Stimulated activated CD8-positive, alpha-beta memory T cell treated with anti-CD3 and anti-CD28 coated beads, Interleukin-12 subunit alpha, Interleukin-12 subunit beta, amount 100 ng/mL, for 4 hours (primary cell): Measurements from ENCODE around the gene PPP1R9B.
A peak's percentile ranks its signal among the peaks of the same experiment; 100 is the strongest.

Experiments
- DNase-seq: peaks from one replicate; pipeline ENCODE4 v3.0.0-alpha.2; 2020; ENCODE audit warnings: low read depth

Gene PPP1R9B

DNA sequence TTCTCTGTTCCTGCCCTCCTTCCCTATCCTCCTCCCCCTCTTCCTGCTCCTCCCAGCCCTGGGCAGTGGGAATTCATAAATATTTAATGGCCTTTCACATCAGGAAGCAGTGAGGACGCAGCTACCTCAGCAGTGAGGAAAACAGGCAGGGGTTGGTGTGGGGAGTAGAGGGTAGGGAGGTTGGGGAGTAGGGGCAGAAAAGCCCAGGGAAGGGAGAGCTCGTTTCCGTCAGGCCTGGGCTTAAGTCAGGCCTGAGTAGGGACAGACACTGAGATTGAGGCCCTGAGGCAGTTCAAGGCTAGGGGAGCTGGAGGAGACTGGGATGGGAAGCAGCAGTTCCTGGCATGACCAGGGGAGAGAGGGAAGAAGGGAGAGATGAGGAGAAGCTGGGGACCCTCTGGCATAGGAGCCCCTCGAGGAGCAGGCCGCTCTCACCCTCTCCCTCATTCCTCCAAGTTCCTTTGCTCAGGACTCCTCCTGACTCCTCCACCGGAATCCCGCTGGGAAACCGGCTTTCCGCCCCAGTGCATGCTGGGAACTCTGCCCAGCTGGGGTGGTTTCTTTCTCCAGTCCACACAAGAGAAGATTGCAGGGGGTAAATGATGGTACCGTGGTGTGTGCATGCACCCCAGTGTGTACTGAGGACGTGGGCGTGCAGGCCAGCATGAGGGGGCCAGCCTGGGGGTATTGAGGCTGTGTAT is 26.7 kb downstream of the PPP1R9B start:
- no peak for DNase-seq

DNA sequence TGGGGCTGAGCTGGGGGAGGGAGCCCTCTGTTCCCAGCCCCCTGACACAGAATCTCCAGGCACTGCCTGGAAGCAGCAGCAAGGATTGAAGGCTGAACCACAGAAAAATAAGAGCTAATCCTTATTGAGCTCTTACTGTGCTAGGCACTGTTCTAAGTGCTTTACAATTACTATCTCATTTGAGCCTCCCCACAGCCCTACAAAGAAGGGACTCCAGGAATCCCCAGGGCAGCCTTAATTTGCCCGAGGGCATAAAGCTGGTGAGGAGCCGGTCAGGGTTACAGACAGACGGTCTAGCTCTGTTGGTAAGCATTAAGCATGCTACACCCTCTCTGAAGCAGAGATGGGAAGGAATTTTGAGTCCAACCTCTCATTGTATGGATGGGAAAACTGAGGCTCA is 27.5 kb downstream of the PPP1R9B start:
- DNase-seq = no peak

DNA sequence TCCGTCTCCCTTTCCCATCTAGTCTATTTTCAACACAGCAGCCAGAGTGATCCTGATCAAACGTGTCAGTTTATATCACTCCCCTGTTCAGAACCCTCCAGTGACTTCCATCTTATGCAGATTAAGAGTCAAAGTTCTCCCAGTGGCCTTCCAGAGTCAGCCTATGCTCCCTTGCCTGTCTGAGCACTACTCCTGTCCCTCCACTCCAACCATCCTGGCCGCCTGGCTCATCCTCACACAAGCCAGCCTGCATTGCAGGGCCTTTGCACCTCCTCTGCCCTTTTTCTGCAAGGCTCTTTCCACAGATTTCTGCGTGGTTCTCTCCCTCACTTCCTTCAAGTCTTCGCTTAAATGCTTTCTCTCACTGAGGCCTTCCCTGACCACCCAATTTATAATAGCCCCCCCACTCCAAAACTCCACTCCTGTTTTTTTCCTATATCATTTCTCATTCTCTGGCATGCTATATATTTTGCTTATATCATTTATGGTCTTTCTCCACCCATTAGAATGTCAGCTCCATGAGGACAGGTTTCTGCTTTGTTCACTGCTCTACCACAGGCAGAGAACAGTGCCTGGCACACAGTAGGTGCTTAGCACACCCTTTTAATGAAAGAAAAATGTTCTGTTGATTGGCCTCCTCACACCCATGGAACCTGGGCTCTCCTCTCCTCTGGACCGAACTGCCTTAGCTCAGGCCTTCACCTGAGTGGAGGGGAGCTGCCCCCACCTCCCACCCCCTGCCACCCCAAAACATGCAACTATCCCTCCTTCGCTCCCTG is 29.8 kb downstream of the PPP1R9B start:
- no peak for DNase-seq

DNA sequence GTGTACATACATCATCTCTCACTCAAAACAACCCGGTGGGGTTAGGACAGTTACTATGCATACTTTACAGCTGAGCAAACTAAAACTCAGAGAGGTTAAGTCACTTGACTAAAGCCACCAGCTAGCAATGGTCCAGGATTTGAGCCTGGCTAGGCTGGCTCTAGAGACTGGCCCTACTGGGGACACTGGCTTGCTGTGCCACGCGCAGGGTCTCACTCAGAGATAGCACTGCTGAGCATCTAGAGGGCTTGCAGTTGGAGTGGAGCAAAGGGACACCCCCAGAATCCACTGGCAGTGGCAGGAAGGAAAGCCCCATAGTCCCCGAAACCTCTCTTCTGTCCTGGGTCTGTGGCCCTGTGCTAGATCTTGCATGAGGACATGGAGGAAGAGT is 31.7 kb downstream of the PPP1R9B start:
- DNase-seq = no peak

DNA sequence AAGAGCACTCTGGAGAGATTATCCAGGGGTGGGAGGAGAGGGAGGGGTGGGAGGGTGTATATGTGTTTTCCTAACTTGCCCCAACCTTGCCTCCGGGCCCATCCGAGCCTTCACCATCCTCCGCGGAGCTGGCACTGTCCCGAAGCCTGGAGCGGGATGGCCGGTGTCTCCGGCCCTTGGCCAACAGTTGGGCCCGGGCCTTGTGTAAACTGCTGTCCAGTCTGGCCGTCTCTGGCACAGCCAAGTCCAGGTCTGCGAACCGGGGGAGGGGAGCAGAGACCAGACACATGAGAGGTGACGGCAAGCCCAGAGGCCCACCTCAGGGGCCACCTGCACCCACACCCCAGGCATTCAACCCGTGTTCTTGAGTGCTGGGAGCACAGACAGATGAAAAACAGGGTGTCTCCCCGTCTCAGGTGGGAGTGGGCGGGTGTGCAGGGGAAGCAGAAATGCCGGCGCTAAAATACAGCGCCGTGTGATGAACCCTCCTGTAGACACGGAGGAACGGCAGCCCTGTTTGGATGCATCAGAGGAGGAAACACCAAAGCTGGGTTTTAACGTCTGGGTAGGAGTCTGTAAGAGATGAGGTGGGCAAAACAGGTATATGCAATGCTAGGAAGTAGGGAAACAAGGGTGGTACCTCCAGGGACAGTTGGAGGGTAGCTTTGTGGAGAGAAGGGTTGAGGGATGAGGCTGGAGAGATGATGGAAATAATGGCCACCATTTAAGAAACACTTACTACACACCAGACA is 32.2 kb downstream of the PPP1R9B start:
- no peak for DNase-seq

DNA sequence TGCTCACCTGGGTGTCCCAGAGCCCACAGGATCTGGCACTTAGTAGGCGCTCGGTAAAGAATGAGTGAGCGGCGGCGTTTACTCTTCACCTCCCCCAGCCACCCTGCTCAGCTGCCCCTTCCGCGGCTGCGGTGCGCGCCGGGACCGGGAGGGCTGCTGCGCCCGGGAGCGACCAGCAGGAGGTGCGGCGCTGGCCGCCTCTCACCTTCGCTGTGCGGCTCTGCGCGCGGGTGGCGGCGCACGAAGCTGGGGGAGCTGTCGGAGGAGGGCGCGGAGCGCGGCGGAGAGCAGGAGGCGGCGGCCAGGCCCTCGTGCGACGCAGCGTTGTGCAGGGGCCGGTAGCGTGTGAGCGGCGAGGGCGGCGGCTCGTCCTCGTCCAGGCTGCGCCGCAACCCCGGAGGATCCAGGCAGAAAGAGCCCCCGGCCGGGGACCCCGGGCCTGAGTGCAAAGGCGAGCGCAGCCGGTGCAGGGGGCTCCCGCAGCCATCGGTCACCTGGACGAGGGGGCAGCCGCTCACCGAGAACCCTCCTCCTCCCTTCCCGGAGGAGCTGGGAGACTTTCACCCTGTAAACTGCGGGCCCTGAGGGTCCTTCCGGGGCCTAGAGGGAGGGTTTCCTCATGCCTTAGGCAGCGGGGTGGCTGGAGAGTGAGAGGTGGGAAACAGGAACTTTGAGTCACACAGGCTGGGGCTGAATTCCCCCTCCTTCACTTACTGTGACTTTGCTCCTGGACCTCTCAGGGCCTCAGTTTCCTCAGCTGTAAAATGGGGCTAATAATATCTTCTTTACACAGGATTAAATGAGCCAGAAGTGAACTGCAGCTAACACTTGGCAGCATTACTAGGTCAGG is 33.0 kb downstream of the PPP1R9B start:
- DNase-seq = peak; percentile 48

DNA sequence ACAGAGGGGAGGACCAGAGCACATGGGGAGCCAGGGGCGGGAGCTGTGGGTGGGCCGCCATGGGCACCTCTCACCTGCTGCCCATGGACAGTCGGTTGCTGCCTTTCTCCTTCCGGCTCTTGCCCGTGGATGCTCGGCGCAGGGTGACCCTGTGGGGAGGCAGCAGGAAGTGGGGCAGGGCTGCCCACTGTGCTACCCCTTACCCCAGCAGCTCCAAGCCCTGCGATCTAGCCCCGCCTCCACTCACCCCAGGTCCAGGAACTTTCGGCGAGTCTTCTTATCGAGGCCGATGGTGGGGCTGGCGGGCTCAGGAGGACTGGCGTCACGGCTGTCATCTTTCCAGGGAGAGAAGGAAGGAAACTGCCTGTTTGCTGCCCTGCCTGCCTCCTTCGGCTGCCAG is 34.7 kb downstream of the PPP1R9B start:
- DNase-seq = no peak

DNA sequence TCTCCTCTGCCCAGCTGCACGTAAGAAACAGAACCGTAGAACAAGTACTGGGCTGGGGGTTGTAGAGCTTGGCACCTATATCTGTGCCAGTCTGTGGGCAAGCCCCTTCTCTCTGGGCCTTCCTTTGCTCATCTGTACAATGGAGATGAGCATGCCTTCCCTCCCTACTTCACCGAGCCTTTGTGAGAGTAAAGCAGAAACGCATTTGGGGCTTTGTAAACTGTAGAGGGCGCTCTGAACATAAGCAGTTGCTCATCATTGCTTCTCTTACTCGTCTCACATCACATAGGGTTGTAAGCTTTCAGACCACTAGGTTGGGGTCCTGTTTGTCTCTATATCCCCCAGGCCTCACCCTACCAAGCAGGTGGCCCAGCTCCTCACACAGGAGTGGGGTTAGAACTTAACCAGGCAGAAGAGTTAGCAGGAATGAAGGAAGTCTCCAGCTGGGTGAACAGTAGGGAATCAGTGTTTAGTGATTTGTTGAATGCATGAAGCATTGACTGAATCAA is 35.6 kb downstream of the PPP1R9B start:
- no peak for DNase-seq

DNA sequence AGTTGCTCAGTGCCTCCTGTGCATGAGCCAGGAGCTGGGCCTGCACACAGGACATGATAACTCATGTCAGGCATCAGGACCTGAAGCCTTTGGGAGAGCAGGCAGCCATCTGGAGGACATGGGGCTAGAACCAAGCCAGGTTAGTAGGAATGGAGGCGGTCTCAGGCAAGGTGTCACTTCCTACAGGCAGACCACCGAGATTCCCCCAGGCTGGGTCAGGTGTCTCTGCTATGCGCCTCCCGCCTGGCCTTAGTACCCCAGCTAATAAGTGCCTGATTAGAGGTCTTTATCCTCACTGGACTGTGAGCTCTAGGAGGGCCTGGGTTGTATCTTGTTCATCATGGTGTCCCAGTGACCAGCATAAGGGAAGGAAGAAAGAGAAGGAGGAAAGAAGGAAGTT is 36.1 kb downstream of the PPP1R9B start:
- DNase-seq = no peak

DNA sequence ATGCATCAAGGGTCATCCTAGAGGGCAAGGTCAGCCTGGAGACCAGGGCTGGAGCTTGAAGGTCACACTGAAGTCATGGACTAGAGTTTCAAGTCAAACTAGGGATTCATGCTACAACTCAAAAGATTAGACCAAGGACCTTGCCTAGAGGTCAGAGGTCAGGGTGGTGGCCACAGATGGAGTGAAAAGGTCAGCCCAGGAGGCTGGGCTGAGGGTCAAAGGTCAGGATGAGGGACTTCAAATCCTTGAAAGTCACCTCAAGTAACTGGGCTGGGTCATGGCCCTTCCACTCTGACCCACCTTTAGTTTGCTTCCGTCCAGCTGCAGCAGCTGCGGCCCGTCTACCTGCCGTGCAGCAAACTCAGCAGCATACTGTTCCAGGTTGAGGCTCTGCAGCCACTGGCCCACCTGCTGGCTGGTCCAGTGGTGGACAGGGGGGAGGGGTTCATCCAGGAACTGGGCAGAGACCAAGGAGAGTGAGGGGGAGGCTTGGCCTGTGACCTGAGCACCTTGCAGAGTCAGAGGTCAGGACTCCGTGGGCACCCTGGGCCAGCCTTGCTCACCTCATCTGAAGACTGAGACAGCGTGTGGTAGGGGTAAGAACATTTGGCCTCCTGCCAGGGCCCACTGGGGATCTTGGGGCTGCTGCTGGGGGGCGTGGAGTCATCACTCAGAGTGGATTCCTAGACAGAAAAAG is 36.7 kb downstream of the PPP1R9B start:
- no peak for DNase-seq

DNA sequence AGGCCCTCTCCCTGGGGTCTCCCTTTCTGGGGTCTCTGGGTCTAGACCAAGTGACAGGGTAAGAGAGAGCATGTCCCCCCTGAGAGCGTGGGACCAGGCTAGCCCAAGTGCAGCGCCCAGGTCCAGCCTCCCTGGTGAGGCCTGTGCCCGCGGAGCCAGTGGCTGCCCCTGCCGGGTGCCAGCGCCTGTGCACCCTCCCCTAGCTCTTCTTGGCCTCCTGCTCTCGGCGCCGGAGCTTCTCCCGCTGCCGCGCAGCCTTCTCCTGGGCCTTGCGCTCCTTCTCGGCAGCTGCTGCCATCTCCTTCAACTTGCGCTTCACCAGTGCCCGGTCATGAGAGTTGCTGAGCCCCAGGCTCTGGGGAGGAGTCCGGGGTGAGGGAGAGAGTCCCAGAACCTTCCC is 37.8 kb downstream of the PPP1R9B start:
- no peak for DNase-seq

DNA sequence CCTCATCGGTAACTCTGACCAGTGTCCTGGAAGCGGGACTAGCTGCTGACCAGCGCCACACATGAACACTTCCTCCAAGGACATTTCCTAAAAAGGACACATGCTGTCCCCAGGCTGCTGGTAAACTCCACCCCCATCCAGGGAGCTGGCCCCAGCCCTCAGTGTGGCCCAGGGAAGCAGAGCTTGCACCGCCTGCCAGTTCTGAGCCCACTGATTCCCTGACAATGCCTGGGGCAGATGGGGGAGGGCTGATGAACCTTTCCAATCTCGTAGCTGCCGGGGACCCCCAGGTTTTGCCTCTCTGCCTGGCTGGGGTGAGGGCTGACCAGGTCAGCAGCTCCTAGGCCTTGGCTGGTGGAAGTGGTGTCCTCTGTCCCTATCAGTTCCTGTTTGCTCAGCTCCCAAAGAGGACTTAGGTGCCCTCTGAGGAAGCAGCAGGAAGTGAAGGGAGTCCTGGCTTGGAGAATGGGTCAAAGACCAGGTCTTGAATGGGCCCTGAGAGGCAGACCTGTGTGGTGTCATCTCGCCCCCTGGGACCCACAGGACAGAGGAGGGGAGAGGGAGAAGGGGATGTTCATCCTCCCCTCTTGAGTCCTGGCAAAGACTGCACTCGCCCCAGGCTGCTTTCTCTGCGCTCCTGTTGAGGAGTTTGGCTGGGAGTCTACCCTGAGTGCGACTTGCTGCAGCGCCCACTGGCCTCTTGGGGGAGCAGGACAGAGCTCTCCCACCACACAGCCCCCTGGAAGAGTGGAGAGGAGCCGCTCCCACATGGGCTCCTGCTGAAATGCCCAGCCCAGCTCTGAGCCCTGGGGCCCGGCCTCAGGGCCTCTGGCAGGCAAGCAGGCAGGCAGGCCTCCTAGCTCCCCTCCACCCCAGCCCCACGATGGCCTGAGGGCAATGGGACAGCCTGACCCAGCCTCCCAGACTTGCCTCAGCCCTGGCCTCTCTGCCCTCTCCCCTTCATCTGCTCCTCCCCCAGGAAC is 38.5 kb downstream of the PPP1R9B start:
- DNase-seq = no peak

DNA sequence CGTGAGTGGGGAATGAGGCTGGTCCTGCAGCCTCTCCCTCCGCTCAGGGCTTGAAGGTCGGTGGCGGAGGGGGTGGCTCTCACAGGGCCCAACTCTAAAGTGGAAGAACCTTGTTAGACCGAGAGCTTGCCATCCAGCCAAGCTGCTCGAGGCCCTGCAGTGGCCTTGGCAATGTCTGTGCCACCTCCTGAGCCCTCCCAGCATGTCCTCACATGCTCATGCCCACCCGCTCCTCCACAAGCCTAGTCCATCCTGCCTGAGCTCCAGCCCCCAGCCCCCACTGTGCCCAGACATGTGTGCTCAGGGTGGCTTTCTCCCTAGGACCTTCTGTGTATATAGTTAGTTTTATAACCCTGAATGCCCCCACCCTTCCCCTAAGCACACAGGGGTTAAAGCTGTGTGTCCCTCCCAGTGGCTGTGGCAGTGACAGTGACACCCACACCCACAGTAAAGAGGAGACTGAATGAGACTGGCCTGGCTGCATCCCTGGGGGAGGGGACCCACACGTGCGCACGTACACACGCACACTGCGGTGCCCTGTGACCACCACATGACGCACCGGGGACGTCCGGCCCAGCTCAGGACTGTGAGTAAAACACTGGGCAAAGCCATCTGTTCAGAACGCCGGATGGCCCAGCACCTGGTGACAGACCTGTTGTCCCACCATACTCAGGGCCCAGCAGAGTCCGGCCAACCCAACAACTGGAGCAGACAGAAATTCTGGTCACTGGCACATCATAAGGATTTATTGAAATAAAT is 39.7 kb downstream of the PPP1R9B start:
- DNase-seq = no peak

DNA sequence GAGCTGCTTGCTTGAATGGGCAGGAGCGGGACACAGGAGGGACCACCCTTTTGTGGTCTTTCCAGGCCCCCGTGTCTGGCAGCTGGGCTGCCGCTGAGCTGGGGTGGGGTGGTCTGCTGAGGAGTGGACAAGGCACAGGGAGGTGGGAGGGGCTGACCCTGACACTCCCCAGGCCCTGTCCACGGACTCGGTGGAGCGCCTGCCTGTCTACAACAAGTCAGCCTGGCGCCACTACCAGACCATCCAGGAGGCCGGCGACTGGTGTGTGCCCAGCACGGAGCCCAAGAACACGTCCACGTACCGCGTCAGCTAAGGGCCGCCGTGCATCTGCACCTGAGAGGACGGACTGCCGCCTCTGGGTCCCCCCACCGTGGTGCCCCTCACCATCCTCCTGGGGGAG is 40.7 kb downstream of the PPP1R9B start:
- no peak for DNase-seq

DNA sequence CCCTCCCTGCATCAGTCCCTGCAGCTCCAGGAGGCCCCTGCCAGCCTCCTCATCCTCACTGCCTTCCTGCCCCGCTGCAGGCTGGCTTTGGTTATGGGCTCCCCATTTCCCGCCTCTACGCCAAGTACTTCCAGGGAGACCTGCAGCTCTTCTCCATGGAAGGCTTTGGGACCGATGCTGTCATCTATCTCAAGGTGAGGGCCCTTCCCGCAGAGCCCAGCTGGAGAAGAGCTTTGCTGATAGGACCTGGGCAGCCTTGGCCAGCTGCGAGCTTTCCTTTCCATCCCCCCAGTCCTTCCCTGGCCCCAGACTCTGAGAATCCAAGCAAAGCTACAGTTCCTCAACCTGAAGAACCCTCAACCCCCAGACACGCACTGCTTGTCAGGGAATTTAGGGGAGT is 41.3 kb downstream of the PPP1R9B start:
- DNase-seq = no peak

DNA sequence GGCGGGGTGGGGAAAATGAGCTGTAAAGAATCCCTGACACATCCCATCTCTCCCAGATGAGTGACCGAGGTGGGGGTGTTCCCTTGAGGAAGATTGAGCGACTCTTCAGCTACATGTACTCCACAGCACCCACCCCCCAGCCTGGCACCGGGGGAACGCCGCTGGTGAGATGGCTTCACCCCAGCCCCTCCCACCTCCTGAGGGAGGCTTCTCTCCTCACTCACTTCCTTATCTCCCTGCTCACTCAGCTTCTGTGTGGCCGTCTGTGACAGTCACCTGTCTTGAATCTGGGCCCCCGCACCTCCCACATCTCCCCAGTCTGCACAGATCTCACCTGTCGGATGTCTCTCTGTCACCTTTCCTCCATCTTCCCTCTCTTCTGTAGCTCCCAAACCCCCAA is 41.9 kb downstream of the PPP1R9B start:
- DNase-seq = no peak

DNA sequence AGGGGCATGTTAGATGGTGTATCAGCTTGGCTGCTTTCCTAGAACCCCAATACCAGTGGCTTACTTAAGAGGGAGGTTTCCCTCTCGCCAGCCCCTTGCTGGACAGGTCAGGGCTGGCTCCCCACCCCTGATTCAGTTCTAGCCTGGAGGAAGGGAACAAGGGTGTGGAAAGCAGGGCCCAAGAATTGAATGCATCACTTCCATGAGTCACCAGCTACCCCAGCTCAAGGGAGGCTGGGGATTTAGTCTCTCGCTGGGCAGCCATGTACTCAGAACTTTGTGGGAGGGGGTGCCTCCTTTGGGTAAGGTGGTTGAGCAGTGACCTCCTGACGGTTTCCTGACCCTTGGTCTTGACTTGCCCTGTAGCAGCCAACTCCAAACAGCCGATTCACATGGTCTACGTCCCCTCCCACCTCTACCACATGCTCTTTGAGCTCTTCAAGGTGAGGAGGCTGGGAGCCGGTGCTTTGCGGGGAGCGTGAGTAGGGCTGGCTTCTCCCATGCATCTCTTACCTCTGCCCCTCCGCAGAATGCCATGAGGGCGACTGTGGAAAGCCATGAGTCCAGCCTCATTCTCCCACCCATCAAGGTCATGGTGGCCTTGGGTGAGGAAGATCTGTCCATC is 42.6 kb downstream of the PPP1R9B start:
- no peak for DNase-seq

DNA sequence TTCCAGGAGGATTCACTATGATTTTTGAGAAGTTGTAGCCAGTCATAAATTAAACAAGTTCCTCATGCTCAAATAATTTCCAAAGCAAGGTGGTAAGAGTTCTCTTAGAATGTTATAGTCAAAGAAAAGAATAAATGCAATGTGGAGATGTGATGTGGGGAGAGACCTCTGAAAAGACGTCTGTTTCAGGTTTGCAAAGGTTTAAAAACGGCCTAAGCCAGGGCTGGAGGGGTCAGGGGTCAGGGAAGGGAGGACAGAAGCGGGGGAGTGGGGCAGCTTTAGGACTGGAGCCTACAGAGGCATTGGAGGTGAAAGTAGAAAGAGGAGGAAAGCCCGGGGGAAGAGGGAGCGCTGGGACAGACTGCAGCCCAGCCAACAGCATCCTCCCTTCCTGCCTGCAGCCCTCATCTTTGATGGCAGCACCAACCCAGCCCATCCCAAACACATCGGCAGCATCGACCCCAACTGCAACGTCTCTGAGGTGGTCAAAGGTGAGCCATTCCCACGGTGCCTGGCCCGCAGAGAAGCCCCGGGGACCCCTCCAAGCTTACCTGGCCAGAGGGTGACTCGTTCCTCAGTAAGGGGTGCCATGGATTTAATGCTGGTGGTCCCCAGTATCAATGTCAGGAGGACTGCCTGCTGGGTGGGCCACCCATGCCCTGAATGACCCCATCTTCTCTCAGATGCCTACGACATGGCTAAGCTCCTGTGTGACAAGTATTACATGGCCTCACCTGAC is 43.9 kb downstream of the PPP1R9B start:
- DNase-seq = no peak
